ENCODE measurements around the gene GNG2.

- TF ChIP-seq CTCF (IDR thresholded peaks at IDR 0.05), result no peak
- TF ChIP-seq POLR2A (IDR thresholded peaks at IDR 0.05), result no peak
Measured at GRCh38 chr14:51811706-51812105, 48.7 kb upstream of the GNG2 start.

Data from suprapubic skin (tissue), 3 donors.